ENCODE data around the gene PAPPA.

PAPPA gene

DNA sequence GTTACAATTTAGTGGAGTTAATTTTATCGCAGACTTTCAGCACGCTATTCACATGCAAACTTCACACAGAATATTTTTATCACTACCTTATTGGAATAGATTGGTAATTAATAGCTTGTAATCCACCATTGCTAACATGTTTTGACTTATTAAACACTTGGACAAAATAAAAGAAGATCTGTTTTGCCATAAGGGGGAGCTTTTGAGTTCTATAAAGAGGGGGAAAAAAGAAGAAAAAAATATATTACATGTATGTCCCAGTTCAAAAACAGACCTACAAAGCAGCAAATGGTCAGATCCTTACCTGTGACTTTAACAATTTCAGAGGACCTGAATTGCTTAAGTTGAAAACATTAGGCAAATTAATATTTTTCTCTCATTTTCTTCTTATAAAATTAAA, 1.2 kb upstream of the PAPPA start:
- H3K4me1 ChIP-seq, result no peaks in the 10 kb centered on the region
- H3K9me3 ChIP-seq, result no peaks in the 10 kb centered on the region
- no peak overlapping the region for H3K27ac ChIP-seq
- TF ChIP-seq Cebpa-rat (IDR thresholded peaks at IDR 0.05), result no peak
- peaks cover 24% of the 10 kb centered on the region; the same call in 1 of the 2 replicates for H4K20me1 ChIP-seq
- H3K4me2 ChIP-seq, result no peak overlapping the region
- H3K36me3 ChIP-seq, result no peaks in the 10 kb centered on the region
- peaks cover 63% of the 10 kb centered on the region for H3K27me3 ChIP-seq
- no peak overlapping the region for H3K4me3 ChIP-seq
- H3K9ac ChIP-seq, result no peak overlapping the region

DNA sequence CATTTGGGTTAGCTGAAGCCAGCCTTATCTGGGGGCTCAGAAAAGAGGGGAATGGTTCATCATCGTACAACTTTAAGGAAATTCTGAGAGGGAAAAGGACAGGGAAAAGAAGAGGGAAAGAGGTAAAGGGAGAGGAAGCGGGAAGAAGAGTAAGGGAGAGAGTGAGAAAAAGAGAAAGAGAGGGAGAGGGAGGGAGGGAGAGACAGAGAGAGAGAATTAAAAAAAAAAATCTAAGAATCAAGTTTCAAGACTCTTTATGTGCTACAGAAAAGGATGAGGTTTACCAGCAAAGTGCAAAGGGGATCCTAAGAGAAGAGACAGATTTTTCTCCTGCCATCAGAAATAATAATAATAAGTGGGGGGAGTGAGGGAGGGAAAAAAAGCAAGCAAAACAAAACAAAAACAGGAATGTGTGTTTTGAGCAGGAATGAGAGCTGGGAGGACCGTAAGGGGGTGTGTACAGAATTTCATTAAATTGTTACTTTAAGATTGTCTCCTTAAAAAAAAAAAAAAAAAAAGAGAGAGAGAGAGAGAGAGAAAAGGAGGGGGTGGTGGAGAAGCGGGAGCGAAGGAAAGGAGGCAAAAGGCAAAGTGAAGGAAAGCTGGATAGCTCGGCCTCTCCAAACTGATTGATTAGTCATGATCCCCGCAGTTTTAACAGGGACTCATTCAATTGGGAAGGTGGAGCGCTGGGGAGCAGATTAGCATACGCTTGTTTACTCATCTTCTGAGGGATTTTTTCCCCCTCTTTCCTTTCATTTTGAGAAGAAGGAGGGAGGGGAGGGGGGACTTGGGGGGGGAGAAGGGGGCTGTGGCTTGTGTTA, 438 bp upstream of the PAPPA start:
- no peak overlapping the region for H3K4me2 ChIP-seq
- H3K27me3 ChIP-seq, result peaks cover 66% of the 10 kb centered on the region
- no peak for TF ChIP-seq Cebpa-rat (IDR thresholded peaks at IDR 0.05)
- peaks cover 24% of the 10 kb centered on the region; the same call in 1 of the 2 replicates for H4K20me1 ChIP-seq
- H3K9ac ChIP-seq, result no peak overlapping the region
- no peaks in the 10 kb centered on the region for H3K36me3 ChIP-seq
- H3K9me3 ChIP-seq, result no peaks in the 10 kb centered on the region
- no peaks in the 10 kb centered on the region for H3K4me1 ChIP-seq
- H3K4me3 ChIP-seq, result no peak overlapping the region
- H3K27ac ChIP-seq, result no peak overlapping the region

DNA sequence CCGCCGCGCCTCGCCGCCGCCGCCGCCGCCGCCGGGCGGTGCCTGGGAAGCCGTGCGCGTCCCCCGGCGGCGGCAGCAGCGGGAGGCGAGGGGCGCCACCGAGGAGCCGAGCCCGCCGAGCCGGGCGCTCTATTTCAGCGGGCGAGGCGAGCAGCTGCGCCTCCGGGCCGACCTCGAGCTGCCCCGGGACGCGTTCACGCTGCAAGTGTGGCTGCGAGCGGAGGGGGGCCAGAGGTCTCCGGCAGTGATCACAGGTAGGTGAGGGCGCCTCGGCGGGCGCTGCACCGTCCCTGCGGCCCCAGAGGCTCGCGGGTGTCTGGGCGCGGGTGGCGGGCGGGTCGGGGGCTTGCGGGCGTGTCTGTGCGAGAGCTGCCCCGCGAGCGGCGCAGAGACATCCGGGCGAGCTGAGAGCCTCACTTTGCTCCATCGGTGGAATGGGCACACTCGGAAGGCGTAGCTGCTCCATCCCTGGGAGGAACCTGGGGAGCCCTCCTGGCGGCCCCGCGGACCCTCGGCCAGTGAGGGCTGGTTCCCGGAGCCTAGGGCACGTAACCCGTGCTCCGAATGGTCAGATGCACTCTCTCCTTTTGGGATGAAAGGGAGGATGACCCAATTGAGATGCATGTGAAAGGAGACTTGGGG, 864 bp downstream of the PAPPA start:
- peak overlapping the region; percentile 61 for H3K4me2 ChIP-seq
- no peaks in the 10 kb centered on the region for H3K9me3 ChIP-seq
- peak overlapping the region; percentile 57 for H3K4me3 ChIP-seq
- no peak overlapping the region for H3K27ac ChIP-seq
- H4K20me1 ChIP-seq, result peaks cover 24% of the 10 kb centered on the region; the same call in 1 of the 2 replicates
- no peaks in the 10 kb centered on the region for H3K4me1 ChIP-seq
- no peak overlapping the region for H3K9ac ChIP-seq
- H3K36me3 ChIP-seq, result no peaks in the 10 kb centered on the region
- H3K27me3 ChIP-seq, result peaks cover 66% of the 10 kb centered on the region
- TF ChIP-seq Cebpa-rat (IDR thresholded peaks at IDR 0.05), result no peak

DNA sequence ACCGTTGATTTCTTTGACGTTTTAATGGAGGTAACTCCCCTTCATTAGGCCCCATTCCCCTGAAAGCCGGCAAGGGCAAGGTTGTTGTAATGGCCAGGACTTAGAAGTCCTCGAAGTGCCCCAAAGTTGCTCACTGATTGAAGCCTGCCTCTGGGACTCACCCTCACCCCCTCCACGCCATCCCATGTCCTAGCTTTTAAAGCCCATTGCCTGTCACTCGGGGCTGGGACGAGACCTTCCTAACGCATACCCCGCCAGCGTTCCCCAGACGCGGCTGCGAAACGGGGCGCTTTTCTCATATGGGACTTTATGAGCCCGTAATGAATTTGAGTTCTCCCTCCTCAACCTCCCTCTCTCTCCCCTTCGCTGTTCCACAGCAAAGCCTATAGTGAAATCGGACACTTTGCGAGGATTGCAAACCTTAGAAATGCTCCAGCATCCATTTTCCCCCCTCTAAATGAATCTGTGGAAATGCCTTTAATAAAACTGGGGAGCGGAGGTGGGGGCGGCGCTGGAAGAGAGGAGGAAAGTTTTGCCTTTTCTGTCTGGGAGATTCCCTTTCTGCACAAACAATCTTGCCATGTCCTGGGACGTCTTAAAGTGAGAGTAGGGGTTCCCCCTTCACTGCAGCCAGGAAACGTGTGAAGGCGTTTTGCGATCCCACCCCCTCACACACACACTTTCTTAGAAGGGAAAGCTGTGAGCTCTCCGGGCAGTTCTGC, 1.5 kb downstream of the PAPPA start:
- Histone ChIP-seq H3K4me1 (no peaks in the 10 kb centered on the region), H3K4me3 (no peak overlapping the region), H3K36me3 (no peaks in the 10 kb centered on the region), H4K20me1 (peaks cover 24% of the 10 kb centered on the region; the same call in 1 of the 2 replicates), H3K9me3 (no peaks in the 10 kb centered on the region), H3K9ac (no peak overlapping the region), H3K27ac (no peak overlapping the region), H3K27me3 (peaks cover 66% of the 10 kb centered on the region), H3K4me2 (no peak overlapping the region)
- no peak for TF ChIP-seq Cebpa-rat (IDR thresholded peaks at IDR 0.05)

DNA sequence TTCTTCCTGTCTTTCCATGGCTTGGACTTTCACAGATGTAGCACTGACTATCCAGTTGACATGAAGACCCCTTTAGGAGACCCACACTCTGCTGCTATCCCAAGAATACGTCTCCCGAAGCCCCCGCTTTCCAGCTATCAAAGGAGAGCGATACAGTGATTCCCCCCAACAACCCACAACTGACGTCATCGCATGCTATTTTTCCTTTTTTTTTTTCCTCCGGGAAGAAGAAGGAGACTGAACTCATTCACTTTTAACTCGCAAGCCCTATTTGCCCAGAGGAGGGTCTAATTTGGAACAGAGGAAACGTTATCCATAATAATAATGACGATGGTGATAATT, 2.1 kb downstream of the PAPPA start:
- no peak for TF ChIP-seq Cebpa-rat (IDR thresholded peaks at IDR 0.05)
- no peak overlapping the region for H3K4me2 ChIP-seq
- H3K27me3 ChIP-seq, result peaks cover 66% of the 10 kb centered on the region
- peaks cover 24% of the 10 kb centered on the region; the same call in 1 of the 2 replicates for H4K20me1 ChIP-seq
- H3K4me3 ChIP-seq, result no peak overlapping the region
- H3K9ac ChIP-seq, result no peak overlapping the region
- H3K27ac ChIP-seq, result no peak overlapping the region
- H3K9me3 ChIP-seq, result no peaks in the 10 kb centered on the region
- H3K4me1 ChIP-seq, result no peaks in the 10 kb centered on the region
- no peaks in the 10 kb centered on the region for H3K36me3 ChIP-seq

DNA sequence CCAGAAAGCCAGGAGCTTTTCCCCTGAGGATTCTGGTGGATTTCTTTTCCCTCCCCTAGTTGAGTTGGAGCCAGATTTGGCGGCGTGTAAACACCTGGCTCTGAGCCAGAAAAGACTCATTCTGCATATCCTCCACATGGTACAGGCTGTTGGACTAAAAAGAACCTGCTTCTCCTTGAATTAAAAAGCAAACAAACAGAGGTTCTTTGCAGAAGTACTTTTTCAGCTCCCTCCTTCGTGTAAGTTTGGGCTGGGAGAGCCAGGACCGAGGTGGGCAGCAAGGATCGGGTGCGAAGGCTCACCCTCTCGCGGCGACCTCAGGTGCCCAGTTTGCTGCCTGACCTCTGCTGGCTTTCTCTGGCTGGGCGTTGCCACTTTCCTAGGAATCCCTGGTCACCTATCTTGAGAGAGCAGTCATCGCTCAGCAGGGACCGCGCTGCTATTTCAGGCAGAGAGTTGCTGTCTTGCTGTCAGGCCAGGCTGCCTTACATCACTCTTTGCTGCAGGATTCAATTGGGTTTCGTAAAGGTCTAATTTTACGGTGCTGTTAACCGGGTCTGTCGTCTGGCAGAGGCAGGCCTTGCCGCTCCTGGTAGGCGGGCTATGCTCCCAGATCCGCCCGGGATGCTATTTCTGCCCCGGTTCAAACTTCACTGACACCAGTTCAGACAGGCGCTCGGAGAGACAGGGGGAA, 3.2 kb downstream of the PAPPA start:
- Histone ChIP-seq H3K36me3 (no peaks in the 10 kb centered on the region), H3K4me2 (no peak overlapping the region), H3K27me3 (peaks cover 59% of the 10 kb centered on the region), H4K20me1 (peaks cover 24% of the 10 kb centered on the region; the same call in 1 of the 2 replicates), H3K27ac (no peak overlapping the region), H3K9ac (no peak overlapping the region), H3K4me1 (no peaks in the 10 kb centered on the region), H3K4me3 (no peak overlapping the region), H3K9me3 (no peaks in the 10 kb centered on the region)
- TF ChIP-seq Cebpa-rat (IDR thresholded peaks at IDR 0.05), result no peak

DNA sequence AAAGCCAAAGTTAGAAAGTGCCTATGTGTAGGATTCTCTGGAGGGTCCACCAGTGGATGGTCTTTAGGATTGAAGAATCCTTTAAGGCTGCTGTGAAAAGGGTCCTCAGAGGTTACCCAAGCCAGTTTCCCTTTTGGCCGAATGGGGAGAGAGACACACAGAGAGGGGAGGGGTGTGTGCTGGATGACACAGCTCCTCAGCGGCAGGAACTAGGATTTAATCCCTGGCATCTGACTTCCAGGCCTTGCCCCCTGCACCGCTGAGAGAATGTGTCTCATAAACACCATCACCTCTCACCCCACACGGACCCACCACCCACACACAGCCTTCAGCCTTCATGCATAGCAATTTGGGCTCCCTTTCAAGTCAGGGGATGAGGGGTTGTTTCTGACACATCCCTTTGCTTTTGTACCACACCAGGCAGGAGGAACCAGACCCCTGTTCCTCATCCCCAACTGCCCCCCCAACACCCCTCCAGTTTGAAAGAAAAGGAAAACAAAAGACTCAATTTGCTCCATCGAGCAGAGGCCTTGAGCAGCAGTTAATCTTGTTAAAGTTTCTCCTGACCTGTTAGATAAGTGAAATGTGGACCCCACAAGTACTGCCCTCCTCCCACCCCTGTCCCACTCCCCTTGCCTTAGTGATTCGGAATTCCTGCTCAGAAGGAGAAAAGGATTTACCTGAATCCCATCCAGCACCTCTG, 4.0 kb downstream of the PAPPA start:
- TF ChIP-seq Cebpa-rat (IDR thresholded peaks at IDR 0.05), result no peak
- Histone ChIP-seq H3K27ac (no peak overlapping the region), H4K20me1 (peaks cover 23% of the 10 kb centered on the region; the same call in 1 of the 2 replicates), H3K36me3 (no peaks in the 10 kb centered on the region), H3K4me2 (no peak overlapping the region), H3K9me3 (no peaks in the 10 kb centered on the region), H3K4me1 (no peaks in the 10 kb centered on the region), H3K9ac (no peak overlapping the region), H3K4me3 (no peak overlapping the region), H3K27me3 (peaks cover 51% of the 10 kb centered on the region)

DNA sequence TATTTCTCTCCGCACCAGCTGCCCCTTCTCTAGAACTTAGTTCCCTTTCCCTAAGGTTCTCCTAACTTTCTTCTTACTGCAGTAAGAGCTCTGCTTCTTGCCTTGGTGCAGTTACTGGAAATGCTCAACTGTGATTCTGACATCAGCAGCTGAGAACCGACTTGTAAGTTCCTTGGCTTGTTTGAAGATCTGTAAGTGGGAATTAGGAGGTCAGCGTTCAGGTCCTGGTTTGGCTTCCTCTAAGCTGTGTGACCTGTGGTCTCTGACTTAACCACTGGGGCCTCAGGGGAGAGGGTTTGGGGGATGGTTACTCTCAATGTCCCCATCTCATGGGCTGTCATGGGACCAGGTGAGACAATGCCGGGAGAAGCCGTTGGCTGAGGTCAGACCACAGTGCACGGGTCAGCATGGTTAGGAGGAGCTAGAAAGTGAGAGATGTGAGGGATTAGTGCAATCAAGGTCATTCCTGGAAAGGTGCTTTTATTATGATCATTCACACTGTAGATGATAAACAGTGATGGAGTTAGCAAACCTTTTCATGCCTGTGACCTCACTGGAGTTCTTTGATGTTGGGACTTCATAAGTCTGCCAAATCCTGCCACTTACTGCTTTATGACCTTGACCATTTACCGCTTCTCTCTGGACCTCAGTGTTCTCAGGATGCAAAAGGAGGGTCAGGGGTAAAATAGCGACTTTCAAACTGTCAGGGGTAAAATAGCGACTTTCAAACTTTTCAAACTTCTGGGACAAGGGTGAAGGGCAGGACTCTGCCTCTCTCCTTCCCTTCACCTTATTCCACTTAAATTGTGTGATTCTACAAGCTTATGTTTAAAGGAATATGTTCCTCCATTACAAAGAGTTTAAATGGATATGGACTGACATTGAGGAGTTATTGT, 7.3 kb downstream of the PAPPA start:
- TF ChIP-seq Cebpa-rat (IDR thresholded peaks at IDR 0.05), result no peak
- H4K20me1 ChIP-seq, result no peaks in the 10 kb centered on the region
- H3K27ac ChIP-seq, result no peak overlapping the region
- no peaks in the 10 kb centered on the region for H3K9me3 ChIP-seq
- H3K4me3 ChIP-seq, result no peak overlapping the region
- peaks cover 18% of the 10 kb centered on the region for H3K27me3 ChIP-seq
- no peak overlapping the region for H3K9ac ChIP-seq
- H3K4me1 ChIP-seq, result no peaks in the 10 kb centered on the region
- no peaks in the 10 kb centered on the region for H3K36me3 ChIP-seq
- H3K4me2 ChIP-seq, result no peak overlapping the region

Measured in BLaER1 (cell line).